Tibial nerve (tissue), 3 donors: ENCODE measurements around the gene SLC31A2.

ENCODE experiments used
- POLR2A ChIP-seq, 2 donors: fragments of 450-650 bp; IDR thresholded peaks; one replicate each; pipeline ENCODE4 v1.6.1; 2017; ENCODE audit warnings: antibody characterized with exemption in 2 of 2, mild to moderate bottlenecking in 2 of 2, moderate library complexity in 2 of 2
- TF ChIP-seq, protein P1 (sequence below), 5 experiments: fragments of 200-600 bp in 3 of 5; fragments of 450-650 bp in 2 of 5; sonication (generic) in 3 of 5; IDR thresholded peaks; one replicate each; pipeline ENCODE4 v1.5.1; 2016 to 2019; ENCODE audit warnings: antibody characterized with exemption in 5 of 5, mild to moderate bottlenecking in 3 of 5, moderate library complexity in 2 of 5

- TF ChIP-seq POLR2A (IDR thresholded peaks at IDR 0.05): no peak
- TF ChIP-seq, protein P1, sequence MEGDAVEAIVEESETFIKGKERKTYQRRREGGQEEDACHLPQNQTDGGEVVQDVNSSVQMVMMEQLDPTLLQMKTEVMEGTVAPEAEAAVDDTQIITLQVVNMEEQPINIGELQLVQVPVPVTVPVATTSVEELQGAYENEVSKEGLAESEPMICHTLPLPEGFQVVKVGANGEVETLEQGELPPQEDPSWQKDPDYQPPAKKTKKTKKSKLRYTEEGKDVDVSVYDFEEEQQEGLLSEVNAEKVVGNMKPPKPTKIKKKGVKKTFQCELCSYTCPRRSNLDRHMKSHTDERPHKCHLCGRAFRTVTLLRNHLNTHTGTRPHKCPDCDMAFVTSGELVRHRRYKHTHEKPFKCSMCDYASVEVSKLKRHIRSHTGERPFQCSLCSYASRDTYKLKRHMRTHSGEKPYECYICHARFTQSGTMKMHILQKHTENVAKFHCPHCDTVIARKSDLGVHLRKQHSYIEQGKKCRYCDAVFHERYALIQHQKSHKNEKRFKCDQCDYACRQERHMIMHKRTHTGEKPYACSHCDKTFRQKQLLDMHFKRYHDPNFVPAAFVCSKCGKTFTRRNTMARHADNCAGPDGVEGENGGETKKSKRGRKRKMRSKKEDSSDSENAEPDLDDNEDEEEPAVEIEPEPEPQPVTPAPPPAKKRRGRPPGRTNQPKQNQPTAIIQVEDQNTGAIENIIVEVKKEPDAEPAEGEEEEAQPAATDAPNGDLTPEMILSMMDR (IDR thresholded peaks at IDR 0.05): no peak
Observed at GRCh38 chr9:113154946-113155345, 4.1 kb downstream of the SLC31A2 start.
